Stimulated activated CD4-positive, alpha-beta T cell treated with anti-CD3 and anti-CD28 coated beads, Interleukin-12 subunit alpha, Interleukin-12 subunit beta, amount 100 ng/mL, for 4 hours (primary cell): ENCODE data around the gene CCDC83.
"Not testable (repeated sequence)": the region's sequence is repeated elsewhere in the genome, so short reads cannot be mapped to it uniquely, and the experiment has no call there.

Experiments
- DNase-seq: peaks from one replicate; pipeline ENCODE4 v3.0.0-alpha.2; 2020

CCDC83 gene

GRCh38 chr11:85945788-85946187, 90.6 kb downstream of the CCDC83 start:
- no peak for DNase-seq

GRCh38 chr11:85946221-85946620, 91.0 kb downstream of the CCDC83 start:
- no peak for DNase-seq

GRCh38 chr11:85947431-85948272, 92.5 kb downstream of the CCDC83 start:
- DNase-seq = no peak

GRCh38 chr11:85948884-85949283, 93.7 kb downstream of the CCDC83 start:
- no peak for DNase-seq

- DNase-seq = no peak
Observed at GRCh38 chr11:85949798-85950197, 94.6 kb downstream of the CCDC83 start.

- no peak for DNase-seq
Observed at GRCh38 chr11:85950317-85951048, 95.3 kb downstream of the CCDC83 start.

- no peak for DNase-seq
Observed at GRCh38 chr11:85951049-85951405, 95.8 kb downstream of the CCDC83 start.

- no peak for DNase-seq
Observed at GRCh38 chr11:85951428-85952107, 96.4 kb downstream of the CCDC83 start.

- DNase-seq = not testable (repeated sequence)
Observed at GRCh38 chr11:85952108-85952485, 96.9 kb downstream of the CCDC83 start.

- DNase-seq = no peak
Observed at GRCh38 chr11:85953491-85954143, 98.4 kb downstream of the CCDC83 start.

GRCh38 chr11:85955531-85955930, 100.3 kb downstream of the CCDC83 start:
- DNase-seq = no peak

GRCh38 chr11:85960678-85961077, 105.5 kb downstream of the CCDC83 start:
- DNase-seq = no peak

GRCh38 chr11:85961130-85961529, 105.9 kb downstream of the CCDC83 start:
- no peak for DNase-seq

- no peak for DNase-seq
Observed at GRCh38 chr11:85961930-85962363, 106.8 kb downstream of the CCDC83 start.

- no peak for DNase-seq
Observed at GRCh38 chr11:85965202-85965601, 110.0 kb downstream of the CCDC83 start.

- DNase-seq = no peak
Observed at GRCh38 chr11:85967457-85967856, 112.3 kb downstream of the CCDC83 start.
